Lower leg skin (tissue), 4 donors: ENCODE results near the gene PGBD5. TPM values are rescaled to one million over a fixed set of nuclear protein-coding genes. Genes with fewer than 3 reads are reported as not detected.
A peak's percentile ranks its signal among the peaks of the same experiment; 100 is the strongest.

ENCODE experiments used
- DNase-seq, 2 donors: peaks; one replicate each; pipeline ENCODE4 v3.0.0-alpha.2; 2019; ENCODE audit warnings: low spot score in 2 of 2
- H3K4me3 ChIP-seq: fragments of 200-600 bp; sonication (generic); 2 replicates; pipeline ENCODE4 v1.5.1; 2017; ENCODE audit warnings: mild to moderate bottlenecking, low read depth; ENCODE audit not compliant: poor library complexity, severe bottlenecking
- CTCF ChIP-seq, 3 donors: fragments of 450-650 bp; IDR thresholded peaks; one replicate each; pipeline ENCODE4 v1.5.1; 2016; ENCODE audit warnings: antibody characterized with exemption in 3 of 3, mild to moderate bottlenecking in 3 of 3, moderate library complexity in 2 of 3
- POLR2A ChIP-seq, 2 donors: fragments of 450-650 bp; IDR thresholded peaks; one replicate each; pipeline ENCODE4 v1.6.1; 2016 to 2017; ENCODE audit warnings: antibody characterized with exemption in 2 of 2, mild to moderate bottlenecking in 1 of 2, moderate library complexity in 1 of 2
- WGBS, 2 donors: methylation state at CpG; one replicate each; pipeline ENCODE4 v1.1.5; 2018; 5-methylcytosine and 5-hydroxymethylcytosine counted together
- intact Hi-C: fragments of 100-400 bp; cut with DNase I; formaldehyde crosslinking; loops from one replicate; pipeline ENCODE4 v1.15.0; 2023; ENCODE audit warnings: low total_unique reads
- total RNA-seq, 4 donors: library from RNA; depleted of rRNA; stranded (reverse); fragments of >200 nt; gene quantifications; one replicate each; pipeline ENCODE4 v1.1.0, GENCODE V29; 2016

The PGBD5 gene
- total RNA-seq, 4 donors from 2014 or later: 0.04 to 1.6 (median 0.11) TPM

GRCh38 chr1:230391776-230392535 is 34.2 kb downstream of the PGBD5 start:
- TF ChIP-seq CTCF (IDR thresholded peaks at IDR 0.05): no peak
- TF ChIP-seq POLR2A (IDR thresholded peaks at IDR 0.05): no peak
- intact Hi-C loops: no loop called here
- DNase-seq: peak in 1 of 2 donors; percentile 64
- H3K4me3 ChIP-seq: no peak overlapping the region
- WGBS, 2 donors: 57 to 65% methylated on average over 20 of the region's 20 CpGs

GRCh38 chr1:230390371-230390770 is 35.8 kb downstream of the PGBD5 start:
- peak in 1 of 2 donors; percentile 82 for DNase-seq
- 92 to 100% methylated on average over 2 of the region's 2 CpGs for WGBS, 2 donors
- no peak overlapping the region for H3K4me3 ChIP-seq
- intact Hi-C loops: no loop called here
- TF ChIP-seq CTCF (IDR thresholded peaks at IDR 0.05): no peak
- TF ChIP-seq POLR2A (IDR thresholded peaks at IDR 0.05): no peak

DNA sequence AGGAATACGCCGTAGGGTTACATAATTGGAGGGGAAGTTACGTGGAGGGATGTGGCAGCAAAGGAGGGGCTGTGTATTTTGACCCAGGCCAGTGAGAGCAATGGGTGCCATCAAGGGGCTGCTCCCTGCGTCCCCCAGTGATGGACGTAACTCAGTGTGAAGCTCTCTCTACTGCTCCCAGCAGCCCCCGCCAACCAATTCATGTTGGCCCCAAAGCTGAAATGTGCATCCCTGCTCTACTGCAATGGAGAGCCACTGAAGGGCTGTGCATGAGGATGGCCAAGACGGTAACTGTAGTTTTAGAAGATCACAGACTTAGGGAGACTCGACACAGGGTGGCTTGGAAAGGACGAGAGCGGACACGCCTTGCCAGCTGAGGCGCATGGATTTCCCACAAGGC is 38.3 kb downstream of the PGBD5 start:
- TF ChIP-seq CTCF (IDR thresholded peaks at IDR 0.05): no peak
- no peak for TF ChIP-seq POLR2A (IDR thresholded peaks at IDR 0.05)
- 97 to 98% methylated on average over 12 of the region's 12 CpGs for WGBS, 2 donors
- intact Hi-C loops: no loop called here
- no peak overlapping the region for H3K4me3 ChIP-seq
- DNase-seq: peak in 1 of 2 donors; percentile 66

- WGBS, 2 donors: 87 to 88% methylated on average over 2 of the region's 2 CpGs
- DNase-seq: peak in 1 of 2 donors; percentile 52
- TF ChIP-seq POLR2A (IDR thresholded peaks at IDR 0.05) (no peak), CTCF (IDR thresholded peaks at IDR 0.05) (no peak)
- intact Hi-C loops: no loop called here
- H3K4me3 ChIP-seq: no peak overlapping the region
These were observed 38.8 kb downstream of the PGBD5 start for GRCh38 chr1:230387296-230387695.

- DNase-seq: peak in 1 of 2 donors; percentile 21
- H3K4me3 ChIP-seq: no peak overlapping the region
- TF ChIP-seq CTCF (IDR thresholded peaks at IDR 0.05): no peak
- no peak for TF ChIP-seq POLR2A (IDR thresholded peaks at IDR 0.05)
- intact Hi-C loops: no loop called here
- 83 to 85% methylated on average over 6 of the region's 6 CpGs for WGBS, 2 donors
These were observed 39.4 kb downstream of the PGBD5 start for GRCh38 chr1:230386637-230387262.
